Measurements from ENCODE around the gene CAMK1D.
"Not testable (repeated sequence)": the region's sequence is repeated elsewhere in the genome, so short reads cannot be mapped to it uniquely, and the experiment has no call there.

Gene CAMK1D

GRCh38 chr10:12801214-12802087 is 452.1 kb downstream of the CAMK1D start:
- DNase-seq = no peak

GRCh38 chr10:12803776-12804175 is 454.4 kb downstream of the CAMK1D start:
- DNase-seq = no peak

- DNase-seq = no peak
These were observed 457.1 kb downstream of the CAMK1D start for GRCh38 chr10:12806228-12807095.

- no peak for DNase-seq
These were observed 457.9 kb downstream of the CAMK1D start for GRCh38 chr10:12807096-12807755.

- DNase-seq = no peak
These were observed 458.8 kb downstream of the CAMK1D start for GRCh38 chr10:12808014-12808613.

- not testable (repeated sequence) for DNase-seq
These were observed 460.7 kb downstream of the CAMK1D start for GRCh38 chr10:12810046-12810445.

GRCh38 chr10:12811826-12812225 is 462.5 kb downstream of the CAMK1D start:
- DNase-seq = no peak

- DNase-seq = no peak
These were observed 463.2 kb downstream of the CAMK1D start for GRCh38 chr10:12812571-12812970.

GRCh38 chr10:12814166-12814565 is 464.8 kb downstream of the CAMK1D start:
- no peak for DNase-seq

- no peak for DNase-seq
These were observed 469.7 kb downstream of the CAMK1D start for GRCh38 chr10:12819071-12819470.

GRCh38 chr10:12819656-12820055 is 470.3 kb downstream of the CAMK1D start:
- no peak for DNase-seq

- DNase-seq = no peak
These were observed 473.0 kb downstream of the CAMK1D start for GRCh38 chr10:12822126-12822892.

GRCh38 chr10:12822893-12823170 is 473.5 kb downstream of the CAMK1D start:
- no peak for DNase-seq

- DNase-seq = no peak
These were observed 474.0 kb downstream of the CAMK1D start for GRCh38 chr10:12823328-12823727.

GRCh38 chr10:12825260-12825849 is 476.0 kb downstream of the CAMK1D start:
- DNase-seq = no peak

GRCh38 chr10:12826800-12827372 is 477.5 kb downstream of the CAMK1D start:
- no peak for DNase-seq

GRCh38 chr10:12828736-12829135 is 479.4 kb downstream of the CAMK1D start:
- no peak for DNase-seq

GRCh38 chr10:12829831-12830390 is 480.6 kb downstream of the CAMK1D start:
- DNase-seq = no peak

- no peak for DNase-seq
These were observed 482.7 kb downstream of the CAMK1D start for GRCh38 chr10:12832096-12832495.

GRCh38 chr10:12833451-12833850 is 484.1 kb downstream of the CAMK1D start:
- DNase-seq = no peak

GRCh38 chr10:12834116-12834665 is 484.8 kb downstream of the CAMK1D start:
- DNase-seq = no peak
